H1 (cell line): ENCODE results near the gene NDUFS4. TPM values are rescaled to one million over a fixed set of nuclear protein-coding genes. Genes with fewer than 3 reads are reported as not detected.

Experiments
- BACH1 ChIP-seq: IDR thresholded peaks from 2 replicates; pipeline ENCODE4 v1.6.1; 2012; ENCODE audit warnings: low read length, improper control_type of control experiment
- BCL11A ChIP-seq, 2 experiments: IDR thresholded peaks; one replicate each; pipeline ENCODE4 v1.6.1; 2011; ENCODE audit warnings: low read depth in 2 of 2, low read length in 2 of 2, mild to moderate bottlenecking in 2 of 2
- CBX8 ChIP-seq: fragments of 300-800, 300-1000 bp; sonication (generic); IDR thresholded peaks from 2 replicates; pipeline ENCODE4 v1.7.1; 2016; ENCODE audit warnings: low read depth, low read length, borderline replicate concordance
- CEBPB ChIP-seq: IDR thresholded peaks from 2 replicates; pipeline ENCODE4 v1.6.1; 2012; ENCODE audit warnings: low read depth, low read length
- CTCF ChIP-seq, 3 experiments: IDR thresholded peaks; 1 replicate in 2 of 3; 2 replicates in 1 of 3; pipeline versions ENCODE4 v1.5.1 to v1.6.1; 2011; ENCODE audit warnings: low read length in 3 of 3, mild to moderate bottlenecking in 3 of 3, inconsistent platforms in 2 of 3, low read depth in 1 of 3, moderate library complexity in 1 of 3; ENCODE audit not compliant: insufficient read depth in 1 of 3; ENCODE audit errors: control extremely low read depth in 1 of 3
- EGR1 ChIP-seq: IDR thresholded peaks from 2 replicates; pipeline ENCODE4 v1.6.1; 2011; ENCODE audit warnings: low read depth, low read length, borderline replicate concordance
- FOSL1 ChIP-seq: IDR thresholded peaks from 2 replicates; pipeline ENCODE4 v1.6.1; 2011; ENCODE audit warnings: mild to moderate bottlenecking, low read depth, low read length, moderate library complexity; ENCODE audit not compliant: insufficient read depth
- HDAC2 ChIP-seq, 2 experiments: fragments of 300-600 bp in 1 of 2; sonication (generic) in 1 of 2; IDR thresholded peaks; 2 replicates each; pipeline ENCODE4 v1.6.1; 2011 to 2012; ENCODE audit warnings: low read depth in 2 of 2, low read length in 2 of 2, mild to moderate bottlenecking in 2 of 2, moderate library complexity in 2 of 2, borderline replicate concordance in 1 of 2, inconsistent platforms in 1 of 2
- KDM1A ChIP-seq: fragments of 200-600, 300-600 bp; sonication (generic); IDR thresholded peaks from 2 replicates; pipeline ENCODE4 v1.7.1; 2016; ENCODE audit warnings: mild to moderate bottlenecking, low read length, borderline replicate concordance
- KDM5A ChIP-seq: fragments of 200-600 bp; IDR thresholded peaks from 2 replicates; pipeline ENCODE4 v1.7.1; 2012; ENCODE audit warnings: mild to moderate bottlenecking, low read length, inconsistent platforms, mixed read lengths
- MAX ChIP-seq: IDR thresholded peaks from 2 replicates; pipeline ENCODE4 v1.6.1; 2012; ENCODE audit warnings: inconsistent platforms
- NANOG ChIP-seq: IDR thresholded peaks from 2 replicates; pipeline ENCODE4 v1.6.1; 2011; ENCODE audit warnings: low read length, low read depth, mild to moderate bottlenecking, inconsistent platforms; ENCODE audit not compliant: insufficient read depth, poor library complexity, severe bottlenecking
- RNF2 ChIP-seq: fragments of 200-900, 300-1000 bp; sonication (generic); IDR thresholded peaks from 2 replicates; pipeline ENCODE4 v1.7.1; 2016; ENCODE audit warnings: borderline replicate concordance, low read depth, mild to moderate bottlenecking, antibody characterized with exemption, low read length; ENCODE audit not compliant: poor library complexity, severe bottlenecking; ENCODE audit errors: missing control alignments
- SIN3A ChIP-seq, 2 experiments: IDR thresholded peaks in 1 of 2; conservative IDR thresholded peaks in 1 of 2; 2 replicates each; pipeline ENCODE4 v1.6.1; 2011 to 2012; ENCODE audit warnings: low read length in 2 of 2, improper control_type of control experiment in 1 of 2, low read depth in 1 of 2, mild to moderate bottlenecking in 1 of 2
- SP1 ChIP-seq: IDR thresholded peaks from 2 replicates; pipeline ENCODE4 v1.6.1; 2011; ENCODE audit warnings: low read depth, low read length
- SP2 ChIP-seq: IDR thresholded peaks from 2 replicates; pipeline ENCODE4 v1.6.1; 2012; ENCODE audit warnings: mild to moderate bottlenecking, low read length, inconsistent platforms
- TAF1 ChIP-seq: IDR thresholded peaks from 2 replicates; pipeline ENCODE4 v1.6.1; 2011; ENCODE audit warnings: mild to moderate bottlenecking, low read depth, low read length
- TAF7 ChIP-seq: optimal IDR thresholded peaks from 2 replicates; pipeline ENCODE3; 2011; ENCODE audit warnings: low read depth, mild to moderate bottlenecking, inconsistent platforms, low read length, moderate library complexity, borderline replicate concordance
- TBP ChIP-seq: IDR thresholded peaks from 2 replicates; pipeline ENCODE4 v1.6.1; 2011; ENCODE audit warnings: low read depth, low read length, improper control_type of control experiment
- USF2 ChIP-seq: IDR thresholded peaks from 2 replicates; pipeline ENCODE4 v1.6.1; 2011; ENCODE audit warnings: low read length, improper control_type of control experiment
- ZNF274 ChIP-seq: IDR thresholded peaks from 2 replicates; pipeline ENCODE4 v1.7.0; 2012; ENCODE audit warnings: low read length, borderline replicate concordance; ENCODE audit errors: extremely low read depth
- polyA plus RNA-seq, 7 experiments: library from polyadenylated mRNA; depleted of rRNA in 3 of 7; stranded (reverse) in 5 of 7; unstranded in 2 of 7; fragments of >200 nt in 5 of 7; fragments of 200-250 nt in 2 of 7; gene quantifications; 1 replicate in 5 of 7; 2 replicates in 1 of 7; 4 replicates in 1 of 7; pipeline versions ENCODE4 v1.2.1 to v1.2.3, GENCODE V29; 2011 to 2013; ENCODE audit warnings: missing spikeins in 2 of 7, mixed read lengths in 2 of 7
- total RNA-seq: library from RNA; stranded (reverse); fragmentation: NEBNext Ultra II Directional; extraction: Animal tissue kit (Norgen Biotek cat#: 25700); gene quantifications from 2 replicates; pipeline ENCODE4 v1.2.1, GENCODE V29; 2021

NDUFS4 gene
- total and polyA plus RNA-seq, 2 of the 8 experiments (the other 6 are each of a cell fraction or from before 2014, with no cell fraction given): 74.6 to 75.9 TPM

- no peak for TF ChIP-seq TBP
- TF ChIP-seq HDAC2 (IDR thresholded peaks at IDR 0.05; ENCODE audit: borderline replicate concordance in 1 of 2, low read depth in 2 of 2, low read length in 2 of 2): peak in 1 of 2 experiments; percentile 70; a peak in 1 of 4 replicates
- TF ChIP-seq CTCF (IDR thresholded peaks at IDR 0.05; ENCODE audit: control extremely low read depth in 1 of 3, insufficient read depth in 1 of 3, low read depth in 1 of 3, low read length in 3 of 3): no peak
- no peak for TF ChIP-seq RNF2
- TF ChIP-seq SP1: peak; percentile 71; the same call in 1 of the 2 replicates
- peak; percentile 64; the same call in 1 of the 2 replicates for TF ChIP-seq MAX
- peak; percentile 79 for TF ChIP-seq NANOG
- no peak for TF ChIP-seq SIN3A (conservative IDR thresholded peaks at IDR 0.05 in 1 of 2, IDR thresholded peaks at IDR 0.05 in 1 of 2; ENCODE audit: low read depth in 1 of 2, low read length in 2 of 2)
- 0 out of 2 replicates have a peak, but pooled peaks have one; percentile 27 for TF ChIP-seq CEBPB
- no peak for TF ChIP-seq CBX8
- no peak for TF ChIP-seq FOSL1
- TF ChIP-seq TAF7: no peak
- no peak for TF ChIP-seq KDM5A
- no peak for TF ChIP-seq BACH1
- TF ChIP-seq TAF1: no peak
- no peak for TF ChIP-seq EGR1
- no peak for TF ChIP-seq SP2
- TF ChIP-seq ZNF274: no peak
- no peak for TF ChIP-seq KDM1A
- no peak for TF ChIP-seq USF2
- no peak for TF ChIP-seq BCL11A (IDR thresholded peaks at IDR 0.05; ENCODE audit: low read depth in 2 of 2, low read length in 2 of 2)
These were observed 111.0 kb downstream of the NDUFS4 start (continued) for GRCh38 chr5:53671447-53671846.
